Kidney epithelial cell (primary cell): ENCODE measurements around the gene STON2. TPM values are rescaled to one million over a fixed set of nuclear protein-coding genes. Genes with fewer than 3 reads are reported as not detected.

Experiments used
- DNase-seq: peaks from one replicate; pipeline ENCODE4 v3.0.0-alpha.2; 2010; ENCODE audit warnings: low read depth
- H3K27me3 ChIP-seq: 2 replicates; pipeline ENCODE4 v1.6.0; 2011; ENCODE audit warnings: low read length; ENCODE audit not compliant: control insufficient read depth, insufficient read depth
- H3K36me3 ChIP-seq: 2 replicates; pipeline ENCODE4 v1.5.1; 2011; ENCODE audit warnings: low read length; ENCODE audit not compliant: control insufficient read depth, insufficient read depth
- H3K4me3 ChIP-seq: 2 replicates; pipeline ENCODE4 v1.5.1; 2011; ENCODE audit warnings: low read depth, mild to moderate bottlenecking, control low read depth, low read length
- total RNA-seq: library from RNA; depleted of rRNA; stranded (reverse); fragments of >200 nt; gene quantifications from 2 replicates; pipeline ENCODE4 v1.2.3, GENCODE V29; 2015
- TF ChIP-seq, protein P1 (sequence below): IDR thresholded peaks from 2 replicates; pipeline ENCODE4 v1.5.1; 2011; ENCODE audit warnings: mild to moderate bottlenecking, moderate library complexity, low read length, control low read depth, inconsistent platforms; ENCODE audit not compliant: insufficient read depth, poor library complexity, severe bottlenecking

Gene STON2
- total RNA-seq, 1 donor from 2014 or later = 17.9 TPM

DNA sequence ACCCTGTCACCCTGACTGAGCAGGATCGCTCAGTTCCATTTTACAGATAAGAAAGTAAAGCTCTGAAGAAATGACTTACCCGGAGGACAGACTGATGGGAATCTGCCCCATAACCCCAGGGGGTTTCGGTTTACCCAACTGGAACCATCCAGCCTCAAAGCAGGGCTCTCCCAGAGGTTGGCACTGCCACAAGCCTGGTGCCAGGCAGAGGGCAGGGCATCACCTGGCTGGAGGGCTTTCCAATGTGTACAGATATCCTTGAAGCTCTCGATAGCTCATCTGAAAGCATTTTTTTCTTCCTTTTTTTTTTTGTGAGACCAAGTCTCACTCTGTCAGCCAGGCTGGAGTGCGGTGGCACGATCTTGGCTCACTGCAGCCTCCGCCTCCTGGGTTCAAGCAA, 33.2 kb downstream of the STON2 start:
- no peak for DNase-seq
- H3K36me3 ChIP-seq = peaks cover 1% of the 10 kb centered on the region
- TF ChIP-seq, protein P1, sequence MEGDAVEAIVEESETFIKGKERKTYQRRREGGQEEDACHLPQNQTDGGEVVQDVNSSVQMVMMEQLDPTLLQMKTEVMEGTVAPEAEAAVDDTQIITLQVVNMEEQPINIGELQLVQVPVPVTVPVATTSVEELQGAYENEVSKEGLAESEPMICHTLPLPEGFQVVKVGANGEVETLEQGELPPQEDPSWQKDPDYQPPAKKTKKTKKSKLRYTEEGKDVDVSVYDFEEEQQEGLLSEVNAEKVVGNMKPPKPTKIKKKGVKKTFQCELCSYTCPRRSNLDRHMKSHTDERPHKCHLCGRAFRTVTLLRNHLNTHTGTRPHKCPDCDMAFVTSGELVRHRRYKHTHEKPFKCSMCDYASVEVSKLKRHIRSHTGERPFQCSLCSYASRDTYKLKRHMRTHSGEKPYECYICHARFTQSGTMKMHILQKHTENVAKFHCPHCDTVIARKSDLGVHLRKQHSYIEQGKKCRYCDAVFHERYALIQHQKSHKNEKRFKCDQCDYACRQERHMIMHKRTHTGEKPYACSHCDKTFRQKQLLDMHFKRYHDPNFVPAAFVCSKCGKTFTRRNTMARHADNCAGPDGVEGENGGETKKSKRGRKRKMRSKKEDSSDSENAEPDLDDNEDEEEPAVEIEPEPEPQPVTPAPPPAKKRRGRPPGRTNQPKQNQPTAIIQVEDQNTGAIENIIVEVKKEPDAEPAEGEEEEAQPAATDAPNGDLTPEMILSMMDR = no peak

DNA sequence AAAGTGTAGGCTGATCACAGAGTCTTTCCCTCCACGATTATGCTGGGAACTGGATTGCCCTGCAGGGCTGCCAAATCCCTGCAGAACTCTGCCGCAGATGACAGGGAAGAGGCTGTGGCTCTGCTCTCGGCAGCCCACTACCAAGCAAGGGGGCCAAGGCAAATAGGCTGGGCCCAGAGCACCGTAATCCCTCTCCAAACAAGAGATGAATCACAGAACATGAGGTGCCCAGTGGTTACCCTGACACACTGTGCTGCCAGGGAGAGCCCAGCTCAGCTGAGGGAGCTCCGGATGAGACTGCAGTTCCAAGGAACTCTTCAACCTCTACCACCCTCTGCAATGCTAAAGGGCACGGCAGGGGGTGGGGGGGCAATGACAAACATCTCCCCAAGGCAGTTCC, 33.9 kb downstream of the STON2 start:
- Histone ChIP-seq H3K27me3 (no peaks in the 10 kb centered on the region), H3K4me3 (no peak overlapping the region), H3K36me3 (peaks cover 1% of the 10 kb centered on the region)
- TF ChIP-seq, protein P1 = no peak
- DNase-seq = no peak

More for the DNA sequence above, 33.2 kb downstream of the STON2 start:
- no peaks in the 10 kb centered on the region for H3K27me3 ChIP-seq
- no peak overlapping the region for H3K4me3 ChIP-seq

DNA sequence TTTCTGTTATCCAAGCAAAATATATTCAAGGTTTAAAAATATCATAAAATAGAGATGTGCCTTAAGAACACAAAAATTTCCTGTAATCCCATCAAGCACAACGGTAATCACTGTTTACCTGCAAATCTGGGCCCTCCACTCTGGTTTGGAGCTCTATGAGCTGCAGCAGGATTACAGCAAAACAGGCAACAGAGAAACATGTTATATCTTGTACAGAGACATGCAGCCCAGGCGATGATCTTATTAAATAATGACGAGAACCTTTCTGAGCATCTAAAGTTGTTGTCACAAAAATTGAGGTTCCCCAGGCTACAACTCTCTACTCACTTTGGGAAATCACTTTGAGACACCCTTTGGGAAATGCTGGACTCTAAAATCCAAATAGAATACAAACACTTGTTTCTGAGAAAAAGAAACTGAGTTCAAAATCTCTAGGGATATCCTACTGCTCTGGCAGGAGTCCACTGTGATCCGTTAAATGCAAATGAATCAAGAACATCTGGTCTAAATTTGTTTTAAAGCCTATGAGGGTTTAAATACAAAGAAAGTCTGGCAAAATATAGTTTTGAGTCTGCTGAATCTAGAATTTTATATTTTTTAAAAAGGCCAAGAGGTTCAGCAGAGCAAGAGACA, 36.3 kb downstream of the STON2 start:
- H3K27me3 ChIP-seq = no peaks in the 10 kb centered on the region
- H3K36me3 ChIP-seq = peaks cover 1% of the 10 kb centered on the region
- TF ChIP-seq, protein P1 = no peak
- no peak for DNase-seq
- no peak overlapping the region for H3K4me3 ChIP-seq

DNA sequence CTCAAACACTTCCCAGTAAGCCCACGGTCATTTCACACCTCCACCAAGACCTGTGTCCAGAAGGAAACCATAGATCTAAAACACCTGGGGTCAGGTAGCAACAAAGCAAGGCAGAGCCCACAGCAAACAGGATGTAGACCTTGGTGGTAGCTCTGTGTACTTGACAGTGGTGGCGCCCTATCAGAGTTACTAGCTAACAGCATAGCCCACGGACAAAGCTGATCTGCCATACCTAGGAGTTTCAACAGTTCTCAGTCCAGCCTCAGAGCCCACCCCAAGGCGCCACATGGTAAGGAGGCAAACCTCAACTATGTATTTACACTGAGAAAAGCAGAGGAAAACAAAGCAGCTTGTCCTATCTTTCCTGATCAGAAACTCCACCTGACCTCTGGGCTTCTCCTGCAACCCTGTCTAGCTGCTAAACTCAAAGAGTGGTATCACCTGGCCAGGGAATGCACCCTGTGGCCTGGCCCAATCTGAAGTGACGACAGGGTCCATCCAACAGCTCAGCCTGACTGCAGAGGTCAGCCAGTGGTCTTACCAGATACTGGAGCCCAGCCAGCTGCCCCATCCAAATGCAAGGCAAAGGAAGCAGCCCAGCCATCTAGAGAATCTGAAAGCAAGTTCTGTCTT, 46.3 kb downstream of the STON2 start:
- H3K27me3 ChIP-seq = no peaks in the 10 kb centered on the region
- no peak for DNase-seq
- TF ChIP-seq, protein P1 = no peak
- no peaks in the 10 kb centered on the region for H3K36me3 ChIP-seq
- no peak overlapping the region for H3K4me3 ChIP-seq

DNA sequence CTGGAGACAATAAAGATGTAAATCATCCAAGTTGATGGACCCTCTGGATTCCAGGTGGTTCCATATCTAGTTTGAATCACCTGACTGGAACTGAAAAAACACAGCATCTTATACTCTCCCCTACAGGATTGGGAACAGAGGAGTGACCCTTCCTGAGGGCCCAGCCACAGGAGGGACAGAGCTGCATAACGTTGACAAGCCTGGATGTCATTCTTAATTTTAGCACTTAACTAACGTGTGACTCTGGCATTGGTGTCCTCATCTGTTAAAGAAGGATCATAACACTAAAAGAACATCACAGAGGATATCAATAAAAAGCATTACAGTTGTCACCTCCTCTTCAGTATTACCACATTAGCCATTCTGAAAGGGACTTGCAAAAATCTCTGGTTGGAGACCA, 47.7 kb downstream of the STON2 start:
- Histone ChIP-seq H3K4me3 (no peak overlapping the region), H3K36me3 (no peaks in the 10 kb centered on the region), H3K27me3 (no peaks in the 10 kb centered on the region)
- TF ChIP-seq, protein P1 = no peak
- no peak for DNase-seq

DNA sequence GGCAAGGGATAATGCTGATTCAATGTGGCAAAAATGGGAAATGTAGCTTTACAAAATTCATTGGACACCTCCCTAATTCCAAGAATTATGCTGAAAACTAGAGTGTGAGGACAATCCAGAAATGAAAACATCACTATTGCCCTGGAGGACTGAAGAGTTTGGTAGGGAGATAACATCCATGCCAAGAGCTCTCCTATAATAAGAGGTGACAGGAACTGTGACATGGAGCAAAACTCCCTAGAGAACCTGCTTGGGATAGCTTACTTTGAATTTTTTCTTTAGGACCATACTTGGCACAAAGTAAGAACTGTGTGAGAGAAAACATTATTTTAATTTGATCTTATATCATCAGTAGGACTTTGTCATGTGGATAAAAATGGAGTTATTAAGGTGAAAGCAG, 48.9 kb downstream of the STON2 start:
- DNase-seq = no peak
- Histone ChIP-seq H3K27me3 (no peaks in the 10 kb centered on the region), H3K4me3 (no peak overlapping the region), H3K36me3 (no peaks in the 10 kb centered on the region)
- TF ChIP-seq, protein P1 = no peak
